Measurements from ENCODE around the gene OLA1.

Gene OLA1

DNA sequence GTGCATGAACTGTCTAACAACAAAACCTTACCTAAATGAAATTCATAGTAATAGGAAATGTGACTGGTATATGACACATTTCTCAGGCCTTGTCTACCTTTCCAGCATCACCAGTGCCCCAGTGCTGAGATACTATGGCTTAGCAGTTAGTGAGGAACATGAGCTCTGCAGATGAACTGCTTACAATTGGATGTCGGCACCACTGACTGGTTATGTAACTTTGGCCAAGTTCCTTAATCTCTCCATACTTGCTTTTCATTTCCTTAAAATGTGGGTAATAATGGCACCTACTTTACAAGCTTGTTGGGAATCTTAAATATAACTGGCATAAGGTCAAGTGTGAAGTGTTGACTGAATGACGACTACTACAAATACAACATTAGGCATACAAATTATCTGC, 136.3 kb downstream of the OLA1 start:
- no peak for DNase-seq

DNA sequence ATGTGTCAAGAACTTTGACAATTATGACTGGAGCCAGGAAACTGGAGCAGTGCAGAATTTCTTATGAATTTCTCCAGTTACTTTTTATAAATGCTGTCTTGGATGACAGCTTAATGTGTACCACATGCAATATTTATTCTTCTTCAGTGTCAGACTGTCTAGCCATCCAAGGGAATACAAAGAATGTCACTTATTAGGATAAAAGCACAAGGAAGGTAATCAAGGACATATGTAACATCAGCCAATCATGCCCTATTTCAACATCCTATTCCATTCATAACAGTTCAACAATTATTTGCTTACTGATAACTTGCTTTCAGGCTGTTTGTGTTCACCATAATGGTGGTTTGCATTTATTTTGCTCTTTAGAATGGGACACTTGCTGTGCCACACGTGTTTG, 139.8 kb downstream of the OLA1 start:
- DNase-seq, result no peak

DNA sequence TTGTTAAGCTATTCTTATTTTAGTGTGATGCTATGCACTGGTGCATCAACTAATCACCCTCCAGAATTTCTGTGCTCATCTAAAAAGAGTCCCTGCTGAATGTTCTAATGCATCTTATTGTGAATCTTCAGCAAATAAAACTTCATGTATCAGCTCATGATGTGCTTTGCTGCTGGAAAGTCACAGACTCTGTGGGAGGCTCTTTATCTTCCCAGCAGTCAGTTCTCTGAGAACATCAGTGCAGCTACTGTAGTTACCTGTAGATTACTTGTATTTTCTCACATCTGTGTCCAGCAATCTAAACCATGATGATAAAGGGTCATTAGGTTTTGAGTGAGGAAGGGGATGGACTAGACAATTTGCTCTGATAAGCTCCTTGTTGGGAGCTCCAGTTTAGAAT, 141.6 kb downstream of the OLA1 start:
- no peak for DNase-seq

DNA sequence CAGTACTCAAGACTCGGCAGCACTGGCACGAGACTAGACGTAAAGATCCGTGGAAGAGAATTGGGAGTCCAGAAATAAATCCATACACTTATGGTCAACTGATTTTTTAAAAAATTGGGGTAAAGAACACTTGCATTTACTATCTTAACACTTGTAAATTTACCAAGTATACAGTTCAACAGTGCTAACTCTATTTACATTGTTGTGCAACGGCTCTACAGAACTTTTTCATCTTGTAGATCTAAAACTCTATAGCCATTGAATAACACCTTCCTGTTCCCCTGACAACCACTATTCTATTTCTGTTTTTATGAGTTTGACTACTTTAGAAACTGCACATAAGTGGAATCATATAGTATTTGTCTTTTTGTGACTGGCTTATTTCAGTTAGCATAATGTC, 153.8 kb downstream of the OLA1 start:
- no peak for DNase-seq

DNA sequence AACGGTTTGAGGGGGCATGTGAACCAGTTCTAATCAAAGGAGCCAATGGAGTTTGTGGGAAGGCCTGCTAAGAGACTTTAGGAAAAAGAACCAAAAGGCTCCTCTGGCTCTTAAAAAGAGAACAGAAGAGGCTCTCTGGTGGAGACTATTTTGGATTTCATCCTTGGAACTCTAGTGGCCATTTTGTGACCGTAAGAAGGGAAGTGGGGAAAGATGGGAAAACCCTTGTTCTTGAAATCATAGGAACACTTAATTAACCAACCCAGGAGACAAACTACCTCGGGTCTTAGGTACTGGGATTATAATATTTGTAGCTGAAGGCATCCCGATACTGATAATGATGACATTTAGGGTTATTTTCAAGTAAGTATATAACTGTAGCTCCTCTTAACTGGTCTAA, 157.9 kb downstream of the OLA1 start:
- no peak for DNase-seq

GRCh38 chr2:174088706-174089460, 159.4 kb downstream of the OLA1 start:
- no peak for DNase-seq

DNA sequence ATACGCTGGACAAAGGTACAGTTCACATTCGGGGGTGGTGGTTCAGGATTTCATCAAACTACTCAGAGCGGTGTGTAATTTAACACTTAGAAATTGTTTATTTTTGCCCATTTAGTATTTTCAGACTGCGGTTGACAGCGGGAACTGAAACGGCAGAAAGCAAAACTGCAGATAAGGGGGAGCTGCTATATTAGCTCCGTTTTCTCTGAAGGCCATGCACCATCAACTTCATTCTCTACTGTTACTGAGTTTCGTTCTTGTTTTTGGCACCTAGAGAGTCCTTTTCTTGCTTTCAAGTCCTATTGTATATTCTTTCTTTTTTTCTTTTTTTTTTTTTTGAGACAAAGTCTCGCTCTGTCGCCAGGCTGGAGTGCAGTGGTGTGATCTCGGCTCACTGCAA, 161.6 kb downstream of the OLA1 start:
- DNase-seq, result no peak

DNA sequence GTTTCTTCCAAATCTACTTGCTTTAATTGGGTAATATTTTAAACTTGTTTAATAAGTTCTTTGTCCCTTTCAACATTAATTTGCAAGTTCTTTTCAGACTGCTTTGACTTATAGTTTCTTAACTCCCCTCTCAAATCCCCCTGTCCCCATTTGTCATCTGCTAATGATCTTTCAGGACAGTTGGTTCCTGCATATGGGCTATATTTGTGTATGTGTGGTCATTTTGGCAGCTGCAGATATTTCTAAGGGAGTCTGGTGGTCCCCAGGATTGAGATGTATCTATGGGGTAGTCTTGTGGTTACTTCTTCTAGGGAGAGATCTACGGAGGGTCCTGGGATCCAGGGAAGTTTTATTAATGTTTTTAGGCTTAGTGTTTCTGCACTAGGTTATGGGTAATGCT, 162.6 kb downstream of the OLA1 start:
- DNase-seq, result no peak

DNA sequence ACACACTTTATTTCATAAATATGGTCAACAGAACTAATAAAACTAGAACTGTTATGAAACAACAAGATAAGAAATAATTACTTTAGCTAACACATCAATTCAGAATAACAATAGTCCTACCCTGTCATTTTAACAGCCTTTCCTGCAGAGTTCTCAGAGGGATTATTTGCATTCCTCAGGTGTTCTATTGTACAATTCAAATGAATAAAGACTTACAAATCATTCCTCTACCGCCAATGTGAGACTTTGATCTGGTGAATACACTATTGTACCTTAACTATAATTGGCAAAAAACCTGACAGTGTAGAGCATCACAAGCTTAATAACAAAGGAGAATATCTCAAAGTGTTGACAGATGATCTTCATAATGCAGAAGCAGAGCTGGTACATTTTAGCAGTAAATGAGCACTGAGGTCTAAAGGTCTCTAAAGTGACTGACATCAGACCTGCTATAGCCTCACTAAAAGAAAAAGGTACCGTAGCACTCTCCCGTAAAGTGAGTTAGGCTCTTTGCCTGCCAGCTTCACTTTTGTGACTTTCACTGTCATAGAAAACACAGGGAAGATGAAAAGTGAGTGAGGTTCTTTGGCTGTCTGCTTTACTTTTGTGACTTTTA, 164.4 kb downstream of the OLA1 start:
- DNase-seq, result no peak

- DNase-seq, result no peak
Measured at GRCh38 chr2:174080672-174081121, 167.6 kb downstream of the OLA1 start.

GRCh38 chr2:174078275-174078674, 170.1 kb downstream of the OLA1 start:
- no peak for DNase-seq

GRCh38 chr2:174076975-174077374, 171.4 kb downstream of the OLA1 start:
- DNase-seq, result peak; percentile 58

DNA sequence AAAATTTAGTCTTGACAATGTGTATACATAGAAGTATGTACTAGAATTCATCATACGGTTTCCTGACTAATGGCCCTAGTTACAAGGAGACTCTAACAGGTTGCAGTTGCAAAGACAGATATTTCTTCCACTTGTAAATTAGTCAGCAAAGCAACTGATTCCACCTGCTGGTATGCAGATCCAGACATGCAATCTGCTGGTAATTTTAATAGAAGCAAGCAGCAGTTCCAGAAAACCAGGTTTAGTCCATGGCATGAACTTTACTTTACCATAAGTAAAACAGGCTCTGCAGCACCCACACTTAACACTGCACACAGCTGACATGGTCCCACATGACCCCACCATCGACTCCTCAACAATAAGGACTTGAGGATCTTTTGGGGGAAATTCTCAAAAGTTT, 172.3 kb downstream of the OLA1 start:
- DNase-seq, result no peak

- DNase-seq, result no peak
Measured at GRCh38 chr2:174074831-174075230, 173.5 kb downstream of the OLA1 start.

DNA sequence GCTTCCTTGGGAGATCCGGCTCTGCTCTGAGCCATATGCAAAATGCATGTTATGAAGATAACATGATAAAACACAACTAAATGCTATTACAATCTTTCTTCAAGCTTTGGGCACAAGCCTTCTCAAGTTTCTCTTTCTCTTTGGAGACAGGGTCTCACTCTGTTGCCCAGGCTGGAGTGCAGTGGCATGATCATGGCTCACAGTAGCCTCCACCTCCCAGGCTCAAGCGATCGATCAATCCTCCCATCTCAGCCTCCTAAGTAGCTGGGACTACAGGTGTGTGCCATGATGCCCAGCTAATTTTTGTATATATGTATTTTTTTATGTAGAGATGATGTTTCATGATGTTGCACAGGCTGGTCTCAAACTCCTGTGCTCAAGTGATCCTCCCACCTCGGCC, 175.5 kb downstream of the OLA1 start:
- DNase-seq, result no peak

GRCh38 chr2:174072069-174072468, 176.3 kb downstream of the OLA1 start:
- DNase-seq, result peak; percentile 18

GRCh38 chr2:174071321-174071720, 177.0 kb downstream of the OLA1 start:
- DNase-seq, result no peak

GRCh38 chr2:174070281-174070680, 178.1 kb downstream of the OLA1 start:
- DNase-seq, result no peak

DNA sequence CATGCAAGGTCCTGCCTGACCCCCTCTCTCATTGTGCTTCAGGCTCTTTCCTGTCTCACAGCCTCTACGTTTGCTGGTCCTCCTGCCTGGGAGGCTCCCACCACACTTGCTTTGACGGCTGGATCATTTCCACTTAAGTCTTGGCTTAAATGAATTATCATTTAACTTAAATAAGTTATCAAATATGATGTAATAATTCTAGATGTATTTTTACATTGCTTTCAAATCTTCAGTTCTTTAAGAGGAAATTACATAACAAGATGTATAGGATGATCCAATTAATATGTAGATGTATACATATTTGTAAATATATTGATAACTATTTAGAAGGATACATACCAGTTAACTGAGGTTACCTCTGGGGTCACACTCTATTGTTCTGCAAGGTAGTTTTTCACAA, 180.5 kb downstream of the OLA1 start:
- DNase-seq, result no peak

GRCh38 chr2:174066871-174067270, 181.5 kb downstream of the OLA1 start:
- DNase-seq, result no peak

DNA sequence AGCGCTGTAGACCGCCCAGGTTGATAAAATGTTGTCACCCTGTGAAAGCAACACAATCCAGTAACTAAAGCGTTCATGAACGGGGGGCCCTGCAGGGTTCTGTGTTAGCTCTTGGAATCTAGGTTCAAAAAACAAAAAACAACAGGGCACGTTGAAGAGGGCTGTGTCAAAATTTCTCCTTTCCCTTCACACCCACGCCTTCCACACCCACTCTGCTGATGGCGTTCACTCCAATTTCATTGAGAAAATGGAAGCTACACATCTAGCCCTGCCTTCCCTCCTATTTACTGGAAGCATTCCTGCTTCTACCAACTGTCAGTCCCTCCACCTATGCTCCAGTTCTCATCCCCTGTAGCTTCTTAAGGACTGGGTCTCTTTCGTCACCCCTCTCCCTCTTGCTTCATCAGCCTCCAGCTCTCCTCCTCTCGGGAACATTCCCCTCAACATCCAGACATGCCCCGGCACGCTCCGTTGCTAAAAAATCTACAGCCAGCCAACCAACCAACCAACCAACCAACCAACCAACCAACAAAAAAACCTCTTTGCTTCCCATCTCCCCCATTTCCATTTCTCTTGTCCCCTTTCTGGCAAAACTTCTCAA, 184.7 kb downstream of the OLA1 start:
- DNase-seq, result no peak

DNA sequence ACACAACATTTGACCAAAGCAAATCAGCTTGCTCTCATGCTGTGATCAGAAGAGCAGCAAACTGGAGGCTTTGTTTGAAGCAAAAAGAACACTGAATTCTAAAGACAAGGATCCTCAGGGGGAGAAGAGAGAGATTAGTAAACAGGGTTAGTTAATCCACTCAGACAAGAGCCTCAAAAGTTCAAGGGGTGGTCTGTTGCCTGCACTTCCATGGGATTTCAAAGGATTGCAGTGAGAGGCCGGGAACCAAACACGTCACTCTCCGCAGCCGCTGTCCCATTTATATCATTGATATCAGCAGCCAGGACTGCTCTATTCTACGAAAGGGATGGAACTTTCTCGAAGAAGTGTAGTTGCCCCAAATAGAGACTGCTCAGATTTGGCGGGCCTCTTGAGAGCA, 185.4 kb downstream of the OLA1 start:
- DNase-seq, result no peak

- DNase-seq, result no peak
Measured at GRCh38 chr2:174059884-174060244, 188.5 kb downstream of the OLA1 start.

GRCh38 chr2:174059178-174059883, 189.0 kb downstream of the OLA1 start:
- DNase-seq, result no peak
